Uterus (tissue), 2 donors: ENCODE measurements around the gene ELP2.

Experiments used
- POLR2A ChIP-seq, 2 donors: fragments of 450-650 bp; IDR thresholded peaks; one replicate each; pipeline ENCODE4 v1.6.1; 2016; ENCODE audit warnings: antibody characterized with exemption in 2 of 2, mild to moderate bottlenecking in 1 of 2, moderate library complexity in 1 of 2
- TF ChIP-seq, protein P1 (sequence below), 4 experiments: fragments of 200-600 bp in 2 of 4; fragments of 450-650 bp in 2 of 4; sonication (generic) in 2 of 4; IDR thresholded peaks; one replicate each; pipeline ENCODE4 v1.5.1; 2016 to 2019; ENCODE audit warnings: antibody characterized with exemption in 4 of 4, mild to moderate bottlenecking in 2 of 4, moderate library complexity in 1 of 4

DNA sequence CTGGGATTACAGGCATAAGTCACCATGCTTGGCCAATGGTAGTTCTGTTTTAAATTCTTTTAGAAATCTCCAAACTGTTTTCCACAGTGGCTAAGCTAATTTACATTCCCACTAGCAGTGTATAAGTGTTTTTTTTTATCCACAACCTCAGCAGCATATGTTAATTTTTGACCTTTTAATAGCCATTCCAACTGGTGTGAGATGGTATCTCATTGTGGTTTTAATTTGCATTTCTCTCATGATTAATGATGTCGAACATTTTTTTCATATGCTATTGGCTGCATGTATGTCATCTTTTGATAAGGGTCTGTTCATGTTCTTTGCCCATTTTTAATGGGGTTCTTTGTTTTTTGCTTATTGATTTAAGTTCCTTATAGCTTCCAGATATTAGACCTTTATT is 77.6 kb downstream of the ELP2 start:
- TF ChIP-seq, protein P1, sequence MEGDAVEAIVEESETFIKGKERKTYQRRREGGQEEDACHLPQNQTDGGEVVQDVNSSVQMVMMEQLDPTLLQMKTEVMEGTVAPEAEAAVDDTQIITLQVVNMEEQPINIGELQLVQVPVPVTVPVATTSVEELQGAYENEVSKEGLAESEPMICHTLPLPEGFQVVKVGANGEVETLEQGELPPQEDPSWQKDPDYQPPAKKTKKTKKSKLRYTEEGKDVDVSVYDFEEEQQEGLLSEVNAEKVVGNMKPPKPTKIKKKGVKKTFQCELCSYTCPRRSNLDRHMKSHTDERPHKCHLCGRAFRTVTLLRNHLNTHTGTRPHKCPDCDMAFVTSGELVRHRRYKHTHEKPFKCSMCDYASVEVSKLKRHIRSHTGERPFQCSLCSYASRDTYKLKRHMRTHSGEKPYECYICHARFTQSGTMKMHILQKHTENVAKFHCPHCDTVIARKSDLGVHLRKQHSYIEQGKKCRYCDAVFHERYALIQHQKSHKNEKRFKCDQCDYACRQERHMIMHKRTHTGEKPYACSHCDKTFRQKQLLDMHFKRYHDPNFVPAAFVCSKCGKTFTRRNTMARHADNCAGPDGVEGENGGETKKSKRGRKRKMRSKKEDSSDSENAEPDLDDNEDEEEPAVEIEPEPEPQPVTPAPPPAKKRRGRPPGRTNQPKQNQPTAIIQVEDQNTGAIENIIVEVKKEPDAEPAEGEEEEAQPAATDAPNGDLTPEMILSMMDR (IDR thresholded peaks at IDR 0.05): no peak
- no peak for TF ChIP-seq POLR2A (IDR thresholded peaks at IDR 0.05)
